Middle frontal gyrus (tissue), 1 donor: ENCODE results near the gene RAB40C.

Source experiments
- DNase-seq: peaks from one replicate; pipeline ENCODE4 v3.0.0-alpha.2; 2015; ENCODE audit warnings: low spot score; ENCODE audit errors: extremely low spot score

The RAB40C gene

GRCh38 chr16:644556-644955 is 54.7 kb downstream of the RAB40C start:
- DNase-seq: no peak

- DNase-seq: no peak
These were observed 56.2 kb downstream of the RAB40C start for GRCh38 chr16:645852-646678.

GRCh38 chr16:646679-647172 is 56.9 kb downstream of the RAB40C start:
- no peak for DNase-seq

- no peak for DNase-seq
These were observed 57.5 kb downstream of the RAB40C start for GRCh38 chr16:647173-647902.

- no peak for DNase-seq
These were observed 58.4 kb downstream of the RAB40C start for GRCh38 chr16:648071-648780.

GRCh38 chr16:648781-649589 is 59.1 kb downstream of the RAB40C start, which contains the start of gene WDR90:
Gene WDR90, plus strand, starts transcription at chr16:649365. Its CDS starts 52 bp downstream, at chr16:649417.
- DNase-seq: peak; percentile 93

- no peak for DNase-seq
These were observed 59.8 kb downstream of the RAB40C start for GRCh38 chr16:649631-650030.

GRCh38 chr16:651844-652243 is 62.0 kb downstream of the RAB40C start:
- no peak for DNase-seq

- DNase-seq: no peak
These were observed 62.8 kb downstream of the RAB40C start for GRCh38 chr16:652454-653305.

GRCh38 chr16:654034-654433 is 64.2 kb downstream of the RAB40C start:
- DNase-seq: no peak

- DNase-seq: no peak
These were observed 67.6 kb downstream of the RAB40C start for GRCh38 chr16:657487-657886.

- no peak for DNase-seq
These were observed 69.1 kb downstream of the RAB40C start for GRCh38 chr16:658679-659571.

GRCh38 chr16:659618-660017 is 69.8 kb downstream of the RAB40C start:
- DNase-seq: no peak

- no peak for DNase-seq
These were observed 70.2 kb downstream of the RAB40C start for GRCh38 chr16:660132-660458.

GRCh38 chr16:660459-661183 is 70.8 kb downstream of the RAB40C start:
- peak; percentile 44 for DNase-seq

- no peak for DNase-seq
These were observed 71.4 kb downstream of the RAB40C start for GRCh38 chr16:661184-661821.

GRCh38 chr16:662095-662494 is 72.2 kb downstream of the RAB40C start:
- DNase-seq: no peak

GRCh38 chr16:662597-662996 is 72.7 kb downstream of the RAB40C start:
- no peak for DNase-seq
